A549 (cell line): ENCODE data around the gene GUK1. TPM values are rescaled to one million over a fixed set of nuclear protein-coding genes. Genes with fewer than 3 reads are reported as not detected.

ENCODE experiments used
- ATAC-seq, 2 experiments: fragments of 200-7000 bp in 1 of 2; fragments of >200 bp in 1 of 2; cut with Nextera tagmentation in 1 of 2; cut with Tn5 transposase in 1 of 2; 3 replicates each; pipeline versions ENCODE4 v1.8.0 to v1.9.1; 2018 to 2020; ENCODE audit warnings: mild to moderate bottlenecking in 1 of 2, moderate library complexity in 1 of 2
- CTCF ChIA-PET: fragments of 300-600 bp; sonication (Branson Sonifier 250); formaldehyde crosslinking; extraction: SDS; loops from one replicate; lab custom pipeline; 2021; ENCODE audit warnings: antibody characterized with exemption, inconsistent platforms; lab: Yijun Ruan, JAX
- POLR2A ChIA-PET: fragments of 350-600 bp; formaldehyde crosslinking; extraction: SDS; loops from one replicate; lab custom pipeline; 2021; ENCODE audit warnings: antibody characterized with exemption, inconsistent platforms; lab: Yijun Ruan, JAX
- DNase-seq, 2 experiments: peaks; one replicate each; pipeline versions ENCODE4 v3.0.0 to v3.0.0-alpha.2; 2011 to 2016; ENCODE audit warnings: low read depth in 1 of 2, low spot score in 1 of 2
- FAIRE-seq: peaks from 2 replicates; lab custom pipeline; 2011; peaks lifted over from hg19 to GRCh38; lab: Jason Lieb, UNC
- H3K27ac ChIP-seq, 2 experiments: fragments of >200 bp; sonication (Bioruptor Twin); formaldehyde crosslinking; 3 replicates each; pipeline ENCODE4 v1.5.1; 2016 to 2017
- H3K4me1 ChIP-seq: fragments of >200 bp; sonication (Bioruptor Twin); formaldehyde crosslinking; 3 replicates; pipeline ENCODE4 v1.6.1; 2016
- H3K4me2 ChIP-seq: fragments of >200 bp; sonication (Bioruptor Twin); formaldehyde crosslinking; 3 replicates; pipeline ENCODE4 v1.6.1; 2016
- H3K4me3 ChIP-seq: fragments of >200 bp; sonication (Bioruptor Twin); formaldehyde crosslinking; 3 replicates; pipeline ENCODE4 v1.5.1; 2016
- H3K9me3 ChIP-seq: fragments of >200 bp; sonication (Bioruptor Twin); formaldehyde crosslinking; 3 replicates; pipeline ENCODE4 v1.6.1; 2016
- BHLHE40 ChIP-seq: IDR thresholded peaks from 2 replicates; pipeline ENCODE4 v1.6.1; 2012; ENCODE audit warnings: low read depth, low read length, inconsistent platforms
- CBX2 ChIP-seq: fragments of 200-600 bp; sonication (generic); IDR thresholded peaks from 2 replicates; pipeline ENCODE4 v1.6.1; 2016; ENCODE audit warnings: low read depth, mild to moderate bottlenecking, borderline replicate concordance
- CHD2 ChIP-seq: fragments of 150-350 bp; IDR thresholded peaks from 2 replicates; pipeline ENCODE4 v1.6.1; 2014; ENCODE audit warnings: low read length; ENCODE audit not compliant: partially characterized antibody
- E2F6 ChIP-seq: IDR thresholded peaks from 2 replicates; pipeline ENCODE4 v1.6.1; 2012; ENCODE audit warnings: low read depth, borderline replicate concordance
- EHF ChIP-seq: fragments of 250-450 bp; sonication (Bioruptor Pico); IDR thresholded peaks from 2 replicates; pipeline ENCODE4 v1.5.0; 2020; ENCODE audit warnings: mild to moderate bottlenecking
- ELK1 ChIP-seq: fragments of 150-350 bp; IDR thresholded peaks from 2 replicates; pipeline ENCODE4 v1.6.1; 2014; ENCODE audit warnings: low read depth, mild to moderate bottlenecking, low read length
- ESRRA ChIP-seq: fragments of 150-350 bp; IDR thresholded peaks from 2 replicates; pipeline ENCODE4 v1.6.1; 2014; ENCODE audit warnings: mild to moderate bottlenecking, low read length, borderline replicate concordance
- FOSL2 ChIP-seq, 2 experiments: fragments of 450-650 bp in 1 of 2; fragments of >200 bp in 1 of 2; sonication (Bioruptor Twin) in 1 of 2; formaldehyde crosslinking; IDR thresholded peaks; 2 replicates each; pipeline versions ENCODE4 v1.5.0 to v1.6.1; 2016 to 2020; ENCODE audit warnings: mild to moderate bottlenecking in 1 of 2, moderate library complexity in 1 of 2
- FOXS1 ChIP-seq: fragments of 250-450 bp; sonication (Bioruptor Pico); IDR thresholded peaks from 2 replicates; pipeline ENCODE4 v1.5.0; 2020; ENCODE audit warnings: mild to moderate bottlenecking, moderate library complexity
- HEYL ChIP-seq: fragments of 250-450 bp; sonication (Bioruptor Pico); IDR thresholded peaks from 2 replicates; pipeline ENCODE4 v1.8.0; 2021; ENCODE audit warnings: mild to moderate bottlenecking, moderate library complexity
- JUN ChIP-seq, 2 experiments: fragments of >200 bp; sonication (Bioruptor Twin); formaldehyde crosslinking; IDR thresholded peaks; 2 replicates in 1 of 2; 3 replicates in 1 of 2; pipeline ENCODE4 v1.6.1; 2016 to 2017
- JUNB ChIP-seq: fragments of >200 bp; sonication (Bioruptor Twin); formaldehyde crosslinking; IDR thresholded peaks from 2 replicates; pipeline ENCODE4 v1.6.1; 2016
- KDM5A ChIP-seq: fragments of 200-600 bp; sonication (generic); IDR thresholded peaks from 2 replicates; pipeline ENCODE4 v1.6.1; 2016; ENCODE audit warnings: antibody characterized with exemption, mild to moderate bottlenecking
- MAFK ChIP-seq: fragments of 450-650 bp; IDR thresholded peaks from 2 replicates; pipeline ENCODE4 v1.6.1; 2014; ENCODE audit not compliant: partially characterized antibody
- MAZ ChIP-seq: fragments of 150-350 bp; IDR thresholded peaks from 2 replicates; pipeline ENCODE4 v1.6.1; 2014; ENCODE audit warnings: antibody characterized with exemption, low read depth, low read length, borderline replicate concordance
- MYC ChIP-seq: IDR thresholded peaks from 2 replicates; pipeline ENCODE4 v1.6.1; 2012; ENCODE audit warnings: mild to moderate bottlenecking, inconsistent platforms, low read length, improper control_type of control experiment, borderline replicate concordance
- NFE2L2 ChIP-seq: fragments of 150-350 bp; conservative IDR thresholded peaks from 2 replicates; pipeline ENCODE4 v1.6.1; 2014; ENCODE audit warnings: low read length
- NR3C1 ChIP-seq: fragments of >200 bp; sonication (Bioruptor Twin); formaldehyde crosslinking; IDR thresholded peaks from 3 replicates; pipeline ENCODE4 v1.6.1; 2017
- PBX3 ChIP-seq: IDR thresholded peaks from 2 replicates; pipeline ENCODE4 v1.6.1; 2012
- PHF8 ChIP-seq: fragments of 200-600 bp; sonication (generic); IDR thresholded peaks from 2 replicates; pipeline ENCODE4 v1.6.1; 2016; ENCODE audit warnings: low read depth, mild to moderate bottlenecking, antibody characterized with exemption, moderate library complexity, borderline replicate concordance
- POLR2A ChIP-seq: IDR thresholded peaks from 2 replicates; pipeline ENCODE4 v1.6.1; 2012; ENCODE audit warnings: mild to moderate bottlenecking, low read length
- POLR2AphosphoS2 ChIP-seq: conservative IDR thresholded peaks from 2 replicates; pipeline ENCODE4 v1.6.1; 2012; ENCODE audit warnings: low read length, improper control_type of control experiment, inconsistent platforms
- RAD21 ChIP-seq, 2 experiments: fragments of >200 bp in 1 of 2; sonication (Bioruptor Twin) in 1 of 2; formaldehyde crosslinking in 1 of 2; IDR thresholded peaks in 1 of 2; conservative IDR thresholded peaks in 1 of 2; 2 replicates in 1 of 2; 3 replicates in 1 of 2; pipeline ENCODE4 v1.6.1; 2012 to 2018; ENCODE audit warnings: inconsistent platforms in 1 of 2
- RARB ChIP-seq: fragments of 250-450 bp; sonication (Bioruptor Pico); IDR thresholded peaks from 2 replicates; pipeline ENCODE4 v1.8.0; 2021; ENCODE audit warnings: mild to moderate bottlenecking, moderate library complexity
- RCOR1 ChIP-seq: fragments of 150-350 bp; IDR thresholded peaks from 2 replicates; pipeline ENCODE4 v1.6.1; 2014; ENCODE audit warnings: antibody characterized with exemption, low read length, low read depth
- RFX5 ChIP-seq: fragments of 450-650 bp; IDR thresholded peaks from 2 replicates; pipeline ENCODE4 v1.7.1; 2014; ENCODE audit warnings: antibody characterized with exemption, mild to moderate bottlenecking, moderate library complexity
- RNF2 ChIP-seq: fragments of 200-600 bp; sonication (generic); IDR thresholded peaks from 2 replicates; pipeline ENCODE4 v1.6.1; 2016; ENCODE audit warnings: low read depth, mild to moderate bottlenecking, antibody characterized with exemption, moderate library complexity, borderline replicate concordance
- SMC3 ChIP-seq: fragments of >200 bp; sonication (Bioruptor Twin); formaldehyde crosslinking; IDR thresholded peaks from 3 replicates; pipeline ENCODE4 v1.6.1; 2018; ENCODE audit warnings: inconsistent platforms
- TFCP2L1 ChIP-seq: fragments of 250-450 bp; sonication (Bioruptor Pico); IDR thresholded peaks from 2 replicates; pipeline ENCODE4 v1.5.0; 2021; ENCODE audit warnings: mild to moderate bottlenecking
- TP53 ChIP-seq: fragments of 250-450 bp; sonication (Bioruptor Pico); IDR thresholded peaks from 2 replicates; pipeline ENCODE4 v1.5.0; 2021; ENCODE audit warnings: mild to moderate bottlenecking, moderate library complexity
- ZC3H11A ChIP-seq: fragments of 450-650 bp; IDR thresholded peaks from 2 replicates; pipeline ENCODE4 v1.6.1; 2014; ENCODE audit warnings: antibody characterized with exemption, mild to moderate bottlenecking
- ZFP36 ChIP-seq: fragments of 450-650 bp; IDR thresholded peaks from 2 replicates; pipeline ENCODE4 v1.6.1; 2014; ENCODE audit warnings: borderline replicate concordance; ENCODE audit not compliant: partially characterized antibody
- ZNF302 ChIP-seq: fragments of 250-450 bp; sonication (Bioruptor Pico); IDR thresholded peaks from 2 replicates; pipeline ENCODE4 v1.9.0; 2021; ENCODE audit warnings: inconsistent platforms, mild to moderate bottlenecking, moderate library complexity
- ZSCAN20 ChIP-seq: fragments of 250-450 bp; sonication (Bioruptor Pico); IDR thresholded peaks from 2 replicates; pipeline ENCODE4 v1.8.0; 2022; ENCODE audit warnings: mild to moderate bottlenecking, moderate library complexity
- WGBS: methylation state at CpG from one replicate; pipeline ENCODE4 v1.1.6; 2017; ENCODE audit errors: missing lambda C conversion rate; 5-methylcytosine and 5-hydroxymethylcytosine counted together
- polyA minus RNA-seq: library from RNA; depleted of rRNA, polyadenylated mRNA; stranded (reverse); fragments of >200 nt; gene quantifications from 2 replicates; pipeline ENCODE4 v1.2.3, GENCODE V29; 2011; rRNA and poly(A)+ RNA removed
- polyA plus RNA-seq, 4 experiments: library from polyadenylated mRNA; depleted of rRNA in 3 of 4; stranded (reverse); fragments of >200 nt; fragmentation: RNase III in 1 of 4; extraction: RNeasy Plus Mini Kit Qiagen cat#74134 plus additional on column Dnase treatment in 1 of 4; gene quantifications; 2 replicates in 3 of 4; 3 replicates in 1 of 4; pipeline ENCODE4 v1.2.3, GENCODE V29; 2011 to 2017
- TF ChIP-seq, protein P1 (sequence below): IDR thresholded peaks from 2 replicates; pipeline ENCODE4 v1.6.1; 2012

The GUK1 gene, protein sequence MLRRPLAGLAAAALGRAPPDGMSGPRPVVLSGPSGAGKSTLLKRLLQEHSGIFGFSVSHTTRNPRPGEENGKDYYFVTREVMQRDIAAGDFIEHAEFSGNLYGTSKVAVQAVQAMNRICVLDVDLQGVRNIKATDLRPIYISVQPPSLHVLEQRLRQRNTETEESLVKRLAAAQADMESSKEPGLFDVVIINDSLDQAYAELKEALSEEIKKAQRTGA
- polyA plus RNA-seq (2011; rRNA removed), result 65.2 and 88.9 TPM in 2 replicates
- 267 and 296 TPM in 2 replicates for polyA plus RNA-seq (2012; cell fraction: cytosol; rRNA removed)
- polyA plus RNA-seq (2012; cell fraction: nucleus; rRNA removed), result 225 and 294 TPM in 2 replicates
- 106 to 109 TPM (median 107 TPM) in 3 replicates for polyA plus RNA-seq (2017; fragmentation: RNase III; extraction: RNeasy Plus Mini Kit Qiagen cat#74134 plus additional on column Dnase treatment)
- 32.6 and 39.4 TPM in 2 replicates for polyA minus RNA-seq

DNA sequence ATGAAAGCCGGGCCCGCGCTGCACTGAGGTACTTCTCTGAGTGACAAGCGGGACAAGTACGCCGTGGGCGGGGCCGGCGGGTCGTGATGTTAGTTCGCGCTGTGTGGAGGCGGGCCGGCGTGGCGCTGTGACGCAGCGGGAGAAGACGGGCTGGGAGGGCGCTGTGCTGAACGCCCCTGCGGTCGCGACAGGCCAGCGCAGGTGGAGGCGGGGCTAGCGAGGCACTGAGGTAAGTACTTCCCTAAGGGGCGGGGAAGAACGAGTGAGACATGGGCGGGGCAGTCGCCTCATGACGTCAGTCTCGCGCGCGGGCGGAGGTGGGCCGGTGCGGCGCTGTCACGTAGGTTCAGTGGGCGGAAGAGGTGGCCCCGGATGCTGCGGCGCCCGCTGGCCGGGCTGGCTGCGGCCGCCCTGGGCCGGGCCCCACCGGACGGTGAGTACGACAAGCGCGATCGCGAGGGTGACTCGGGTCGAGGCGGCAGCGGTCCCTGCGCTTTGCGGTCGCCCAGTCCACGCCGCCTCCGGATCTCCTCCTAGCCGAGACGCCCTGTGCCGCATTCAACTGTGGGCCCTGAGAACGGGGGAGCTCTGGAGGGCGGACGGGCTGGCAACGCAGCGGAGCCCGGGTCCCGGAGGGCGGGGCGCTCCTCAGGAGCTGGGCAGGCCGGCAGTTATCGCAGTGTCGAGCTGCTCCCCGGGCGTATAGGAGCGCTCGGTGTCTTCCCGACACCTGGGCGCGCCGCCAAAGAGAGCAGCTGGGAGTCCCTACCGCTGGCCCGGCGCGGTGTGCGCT is at the start of gene GUK1:
Gene GUK1 (plus strand): TSS at position 349 of the 793 bp plus-strand sequence. CDS start 24 bp downstream, at position 373.
- DNase-seq (peak; percentile 97 to 100), ATAC-seq (peak; percentile 92 to 95), FAIRE-seq (peak; percentile 36)
- Histone ChIP-seq H3K4me2 (peak within 1 kb of the TSS; percentile 95), H3K4me1 (peaks cover 14% of the 10 kb centered on the region), H3K9me3 (no peaks in the 10 kb centered on the region), H3K27ac (peak within 1 kb of the TSS; percentile 84 to 94), H3K4me3 (peak within 1 kb of the TSS; percentile 85)
- POLR2A ChIA-PET, result interaction anchor here (0.8 to 1.3 kb wide), 2 partner anchors 25 to 31 kb away, joined by 3 to 19 read pairs; partner anchors contain the start of genes IBA57 and MRPL55
- under 1% methylated on average over 44 of the region's 95 CpGs for WGBS
- CTCF ChIA-PET, result interaction anchor here (0.7 to 2.1 kb wide), 3 partner anchors 9 to 355 kb away, joined by 3 to 9 read pairs (median 5); no protein-coding TSS in a partner anchor
- TF ChIP-seq TFCP2L1 (CRISPR knock-in tag), result no peak
- TF ChIP-seq MAFK, result no peak
- TF ChIP-seq ELK1, result no peak
- 0 out of 3 replicates have a peak, but pooled peaks have one; percentile 7 for TF ChIP-seq SMC3
- no peak for TF ChIP-seq ZSCAN20 (CRISPR knock-in tag)
- TF ChIP-seq NR3C1, result no peak
- no peak for TF ChIP-seq ZC3H11A
- TF ChIP-seq FOXS1 (CRISPR knock-in tag), result no peak
- TF ChIP-seq RFX5, result peak; percentile 76; the same call in 1 of the 2 replicates
- TF ChIP-seq PHF8, result peak; percentile 99
- TF ChIP-seq CBX2, result no peak
- TF ChIP-seq POLR2A, result peak; percentile 93
- peak in 1 of 2 experiments; percentile 68; a peak in 2 of 5 replicates for TF ChIP-seq JUN (IDR thresholded peaks at IDR 0.05)
- no peak for TF ChIP-seq JUNB
- TF ChIP-seq RNF2, result no peak
- TF ChIP-seq MYC, result 0 out of 2 replicates have a peak, but pooled peaks have one; percentile 19
- TF ChIP-seq RARB (CRISPR knock-in tag), result no peak
- no peak for TF ChIP-seq E2F6
- no peak for TF ChIP-seq POLR2AphosphoS2
- TF ChIP-seq TP53 (CRISPR knock-in tag), result no peak
- TF ChIP-seq NFE2L2, result no peak; the same call in 1 of the 2 replicates
- TF ChIP-seq CHD2, result no peak
- TF ChIP-seq FOSL2 (IDR thresholded peaks at IDR 0.05), result no peak
- TF ChIP-seq FOSL2 (CRISPR knock-in tag; IDR thresholded peaks at IDR 0.05), result no peak; the same call in 1 of the 2 replicates
- 0 out of 2 replicates have a peak, but pooled peaks have one; percentile 34 for TF ChIP-seq MAZ
- TF ChIP-seq PBX3, result peak; percentile 83
- no peak for TF ChIP-seq BHLHE40
- TF ChIP-seq RAD21 (conservative IDR thresholded peaks at IDR 0.05 in 1 of 2, IDR thresholded peaks at IDR 0.05 in 1 of 2), result no peak
- no peak for TF ChIP-seq HEYL (CRISPR knock-in tag)
- TF ChIP-seq KDM5A, result 0 out of 2 replicates have a peak, but pooled peaks have one; percentile 54
- TF ChIP-seq RCOR1, result no peak
- TF ChIP-seq EHF (CRISPR knock-in tag), result no peak
- TF ChIP-seq ZFP36, result no peak
- TF ChIP-seq, protein P1, sequence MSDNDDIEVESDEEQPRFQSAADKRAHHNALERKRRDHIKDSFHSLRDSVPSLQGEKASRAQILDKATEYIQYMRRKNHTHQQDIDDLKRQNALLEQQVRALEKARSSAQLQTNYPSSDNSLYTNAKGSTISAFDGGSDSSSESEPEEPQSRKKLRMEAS, result peak; percentile 67; the same call in 1 of the 2 replicates
- no peak for TF ChIP-seq ZNF302 (CRISPR knock-in tag)
- no peak for TF ChIP-seq ESRRA
